SJCRH30 (cell line): ENCODE data around the gene LAMA4. TPM values are rescaled to one million over a fixed set of nuclear protein-coding genes. Genes with fewer than 3 reads are reported as not detected.

ENCODE experiments used
- DNase-seq, 2 experiments: peaks; one replicate each; pipeline ENCODE4 v3.0.0-alpha.2; 2015 to 2020
- H3K27ac ChIP-seq: fragments of 250-450 bp; sonication (Bioruptor Pico); 2 replicates; pipeline ENCODE4 v1.5.1; 2020; ENCODE audit warnings: mild to moderate bottlenecking, moderate library complexity
- H3K27me3 ChIP-seq: fragments of 250-450 bp; sonication (Bioruptor Pico); 2 replicates; pipeline ENCODE4 v1.5.1; 2020; ENCODE audit warnings: mild to moderate bottlenecking, moderate library complexity
- H3K36me3 ChIP-seq: fragments of 250-450 bp; sonication (Bioruptor Pico); 2 replicates; pipeline ENCODE4 v1.5.1; 2020; ENCODE audit warnings: mild to moderate bottlenecking, moderate library complexity
- H3K4me1 ChIP-seq: fragments of 250-450 bp; sonication (Bioruptor Pico); 2 replicates; pipeline ENCODE4 v1.5.1; 2020; ENCODE audit warnings: mild to moderate bottlenecking, moderate library complexity
- H3K4me3 ChIP-seq: fragments of 250-450 bp; sonication (Bioruptor Pico); 2 replicates; pipeline ENCODE4 v1.5.1; 2020; ENCODE audit warnings: mild to moderate bottlenecking, moderate library complexity
- H3K9me3 ChIP-seq: fragments of 250-450 bp; sonication (Bioruptor Pico); replicated peaks from 2 replicates; pipeline ENCODE4 v1.5.1; 2020; ENCODE audit warnings: mild to moderate bottlenecking, moderate library complexity
- total RNA-seq: library from RNA; depleted of rRNA; stranded (reverse); fragments of >200 nt; shearing (Covaris generic); gene quantifications from 2 replicates; pipeline ENCODE4 v1.2.3, GENCODE V29; 2014

The LAMA4 gene
- total RNA-seq, 1 experiment from 2014 or later: 28.5 TPM

- H3K4me1 ChIP-seq: peaks cover 11% of the 10 kb centered on the region
- DNase-seq: no peak
- H3K27me3 ChIP-seq: no peaks in the 10 kb centered on the region
- no peaks in the 10 kb centered on the region for H3K36me3 ChIP-seq
- H3K27ac ChIP-seq: no peak overlapping the region
- no peaks in the 10 kb centered on the region for H3K9me3 ChIP-seq
- H3K4me3 ChIP-seq: no peak overlapping the region
Measured at GRCh38 chr6:112241820-112242429, 12.4 kb downstream of the LAMA4 start.

GRCh38 chr6:112237595-112237994 is 16.8 kb downstream of the LAMA4 start:
- H3K4me3 ChIP-seq: no peak overlapping the region
- H3K9me3 ChIP-seq: no peaks in the 10 kb centered on the region
- peak; percentile 30 to 40 for DNase-seq
- H3K4me1 ChIP-seq: peaks cover 38% of the 10 kb centered on the region
- no peaks in the 10 kb centered on the region for H3K36me3 ChIP-seq
- H3K27me3 ChIP-seq: no peaks in the 10 kb centered on the region
- H3K27ac ChIP-seq: no peak overlapping the region

GRCh38 chr6:112237066-112237465 is 17.3 kb downstream of the LAMA4 start:
- no peaks in the 10 kb centered on the region for H3K36me3 ChIP-seq
- H3K4me1 ChIP-seq: peaks cover 43% of the 10 kb centered on the region
- H3K27me3 ChIP-seq: no peaks in the 10 kb centered on the region
- no peak for DNase-seq
- H3K9me3 ChIP-seq: no peaks in the 10 kb centered on the region
- H3K27ac ChIP-seq: no peak overlapping the region
- H3K4me3 ChIP-seq: no peak overlapping the region

DNA sequence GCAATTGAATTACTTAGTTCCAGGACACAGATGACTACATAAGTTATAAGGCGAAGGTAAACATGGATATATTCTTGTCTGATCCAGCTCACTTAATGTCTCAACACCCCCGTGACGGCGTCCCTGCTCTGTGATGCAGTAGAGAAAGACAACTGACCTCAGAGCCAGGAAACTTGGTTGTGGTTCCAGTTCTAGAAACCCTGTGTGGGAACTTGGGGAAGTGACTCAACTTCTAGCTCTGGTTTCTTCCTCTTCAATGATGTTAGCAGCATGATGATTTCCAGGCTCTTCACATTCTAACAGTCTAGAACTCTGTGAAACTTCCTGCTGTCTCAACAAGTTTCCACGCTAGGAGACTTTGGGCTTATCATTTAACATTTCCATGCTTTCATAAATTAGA is 18.4 kb downstream of the LAMA4 start:
- Histone ChIP-seq H3K9me3 (no peaks in the 10 kb centered on the region), H3K36me3 (no peaks in the 10 kb centered on the region), H3K27ac (no peak overlapping the region), H3K4me3 (no peak overlapping the region), H3K27me3 (no peaks in the 10 kb centered on the region), H3K4me1 (peaks cover 50% of the 10 kb centered on the region)
- no peak for DNase-seq

GRCh38 chr6:112234601-112235000 is 19.8 kb downstream of the LAMA4 start:
- Histone ChIP-seq H3K36me3 (no peaks in the 10 kb centered on the region), H3K4me3 (no peak overlapping the region), H3K27ac (no peak overlapping the region), H3K4me1 (peaks cover 50% of the 10 kb centered on the region), H3K9me3 (no peaks in the 10 kb centered on the region), H3K27me3 (no peaks in the 10 kb centered on the region)
- no peak for DNase-seq

- Histone ChIP-seq H3K27me3 (no peaks in the 10 kb centered on the region), H3K36me3 (no peaks in the 10 kb centered on the region), H3K4me1 (peaks cover 50% of the 10 kb centered on the region), H3K9me3 (no peaks in the 10 kb centered on the region), H3K27ac (peak overlapping the region; percentile 43; the same call in 1 of the 2 replicates), H3K4me3 (no peak overlapping the region)
- peak; percentile 19 to 62 for DNase-seq
Measured at GRCh38 chr6:112233847-112234246, 20.5 kb downstream of the LAMA4 start.

DNA sequence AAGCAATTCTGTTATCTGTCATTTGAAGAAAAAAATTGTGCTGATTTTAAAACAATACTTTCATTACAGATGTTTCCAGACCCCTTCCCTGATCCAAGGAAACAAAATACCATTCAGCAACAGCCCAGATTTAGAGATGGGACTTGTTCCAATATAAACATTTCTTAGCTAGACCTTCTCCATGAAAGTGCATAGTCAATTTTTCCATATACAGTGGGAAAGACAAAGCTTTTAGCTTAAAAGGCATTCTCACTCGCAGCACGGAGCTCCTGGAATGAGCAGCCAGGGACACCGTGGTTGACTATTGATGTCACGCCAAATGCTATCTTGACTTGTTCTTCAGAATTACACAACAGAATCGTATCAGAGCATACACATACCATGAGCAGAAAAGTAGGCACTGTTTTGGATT is 21.5 kb downstream of the LAMA4 start:
- peak overlapping the region; percentile 26 for H3K4me3 ChIP-seq
- H3K27ac ChIP-seq: peak overlapping the region; percentile 43
- H3K9me3 ChIP-seq: no peaks in the 10 kb centered on the region
- H3K4me1 ChIP-seq: peaks cover 55% of the 10 kb centered on the region
- H3K27me3 ChIP-seq: no peaks in the 10 kb centered on the region
- peak; percentile 39 to 73 for DNase-seq
- H3K36me3 ChIP-seq: no peaks in the 10 kb centered on the region

- Histone ChIP-seq H3K4me1 (peaks cover 45% of the 10 kb centered on the region), H3K9me3 (no peaks in the 10 kb centered on the region), H3K4me3 (no peak overlapping the region), H3K27ac (no peak overlapping the region), H3K36me3 (no peaks in the 10 kb centered on the region), H3K27me3 (no peaks in the 10 kb centered on the region)
- peak in 1 of 2 experiments; percentile 28 for DNase-seq
Measured at GRCh38 chr6:112231594-112232060, 22.7 kb downstream of the LAMA4 start.

DNA sequence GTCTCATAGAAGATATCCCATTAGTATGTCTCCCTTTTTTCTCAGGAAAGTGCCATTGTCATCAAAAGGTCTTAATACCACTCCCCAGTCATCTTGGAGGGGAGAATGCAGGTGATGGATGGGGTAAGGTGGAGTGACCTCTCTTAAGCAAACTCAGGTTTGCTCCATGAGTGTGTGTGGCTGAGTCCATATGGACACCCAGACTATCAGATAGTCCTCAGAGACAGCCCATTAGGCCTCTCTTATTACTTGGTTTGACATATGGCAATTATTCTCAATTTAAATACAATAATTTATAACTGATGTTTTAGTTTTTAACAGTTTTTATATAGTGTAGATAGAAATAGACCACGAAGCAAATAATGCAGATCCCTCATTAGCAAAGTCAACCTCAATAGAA is 23.2 kb downstream of the LAMA4 start:
- DNase-seq: no peak
- Histone ChIP-seq H3K36me3 (no peaks in the 10 kb centered on the region), H3K4me3 (no peak overlapping the region), H3K27ac (no peak overlapping the region), H3K27me3 (no peaks in the 10 kb centered on the region), H3K4me1 (peaks cover 45% of the 10 kb centered on the region), H3K9me3 (no peaks in the 10 kb centered on the region)

- H3K36me3 ChIP-seq: no peaks in the 10 kb centered on the region
- DNase-seq: peak; percentile 52 to 76
- no peak overlapping the region for H3K27ac ChIP-seq
- H3K27me3 ChIP-seq: no peaks in the 10 kb centered on the region
- H3K4me1 ChIP-seq: peaks cover 30% of the 10 kb centered on the region
- no peak overlapping the region for H3K4me3 ChIP-seq
- no peaks in the 10 kb centered on the region for H3K9me3 ChIP-seq
Measured at GRCh38 chr6:112228480-112229332, 25.7 kb downstream of the LAMA4 start.

DNA sequence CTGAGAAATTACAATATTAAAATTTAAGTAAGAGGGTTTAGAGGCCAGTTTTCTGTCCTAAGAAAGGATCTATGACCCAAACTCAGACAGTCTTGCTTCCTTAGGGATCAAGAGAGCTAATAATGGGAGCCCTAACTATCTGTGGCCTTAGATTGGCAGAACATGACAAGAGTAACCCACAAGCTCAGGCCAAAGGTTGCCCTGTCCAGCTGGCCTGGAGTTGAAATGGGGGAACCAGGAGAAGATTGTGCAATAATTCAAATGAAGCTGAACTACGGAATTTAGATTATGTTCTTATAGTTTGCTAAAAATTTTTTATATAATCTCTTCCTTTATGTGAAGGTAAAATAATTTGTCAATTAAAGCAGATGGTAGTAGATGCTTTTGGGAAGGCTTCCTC is 26.4 kb downstream of the LAMA4 start:
- Histone ChIP-seq H3K36me3 (no peaks in the 10 kb centered on the region), H3K27me3 (no peaks in the 10 kb centered on the region), H3K4me3 (no peak overlapping the region), H3K27ac (no peak overlapping the region), H3K9me3 (no peaks in the 10 kb centered on the region), H3K4me1 (peaks cover 29% of the 10 kb centered on the region)
- DNase-seq: no peak

- no peak overlapping the region for H3K27ac ChIP-seq
- H3K4me3 ChIP-seq: no peak overlapping the region
- no peaks in the 10 kb centered on the region for H3K27me3 ChIP-seq
- H3K9me3 ChIP-seq: no peaks in the 10 kb centered on the region
- DNase-seq: no peak
- H3K36me3 ChIP-seq: no peaks in the 10 kb centered on the region
- H3K4me1 ChIP-seq: peaks cover 29% of the 10 kb centered on the region
Measured at GRCh38 chr6:112227411-112227810, 27.0 kb downstream of the LAMA4 start.

DNA sequence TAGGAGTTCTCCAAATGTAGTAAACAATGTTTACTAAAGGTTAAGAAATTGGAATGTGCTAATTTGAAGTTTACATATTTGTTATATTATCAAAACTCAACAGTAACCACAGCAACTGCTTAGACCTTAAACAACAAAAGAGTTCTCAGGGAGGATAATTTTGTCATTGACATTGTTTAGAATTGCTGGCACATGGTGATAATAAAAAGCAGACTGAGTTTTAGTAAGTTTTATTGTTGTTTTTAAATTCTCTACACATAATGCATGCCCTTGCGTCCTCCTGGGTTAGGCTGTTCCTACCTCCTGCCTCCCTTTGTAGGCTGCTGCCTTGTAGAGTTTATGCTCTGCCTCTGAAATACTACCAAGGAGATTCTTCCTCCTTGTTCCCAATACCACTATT is 28.7 kb downstream of the LAMA4 start:
- Histone ChIP-seq H3K9me3 (no peaks in the 10 kb centered on the region), H3K4me3 (no peak overlapping the region), H3K36me3 (no peaks in the 10 kb centered on the region), H3K4me1 (peaks cover 30% of the 10 kb centered on the region), H3K27me3 (no peaks in the 10 kb centered on the region), H3K27ac (no peak overlapping the region)
- no peak for DNase-seq

- DNase-seq: no peak
- Histone ChIP-seq H3K9me3 (no peaks in the 10 kb centered on the region), H3K27ac (no peak overlapping the region), H3K4me3 (no peak overlapping the region), H3K27me3 (no peaks in the 10 kb centered on the region), H3K36me3 (no peaks in the 10 kb centered on the region), H3K4me1 (peaks cover 30% of the 10 kb centered on the region)
Measured at GRCh38 chr6:112224088-112224487, 30.3 kb downstream of the LAMA4 start.

GRCh38 chr6:112223070-112223861 is 31.1 kb downstream of the LAMA4 start:
- no peaks in the 10 kb centered on the region for H3K27me3 ChIP-seq
- peaks cover 27% of the 10 kb centered on the region for H3K4me1 ChIP-seq
- no peak overlapping the region for H3K27ac ChIP-seq
- no peak overlapping the region for H3K4me3 ChIP-seq
- H3K9me3 ChIP-seq: no peaks in the 10 kb centered on the region
- DNase-seq: no peak
- H3K36me3 ChIP-seq: no peaks in the 10 kb centered on the region
